Measurements from ENCODE around the gene OLFM2.

DNA sequence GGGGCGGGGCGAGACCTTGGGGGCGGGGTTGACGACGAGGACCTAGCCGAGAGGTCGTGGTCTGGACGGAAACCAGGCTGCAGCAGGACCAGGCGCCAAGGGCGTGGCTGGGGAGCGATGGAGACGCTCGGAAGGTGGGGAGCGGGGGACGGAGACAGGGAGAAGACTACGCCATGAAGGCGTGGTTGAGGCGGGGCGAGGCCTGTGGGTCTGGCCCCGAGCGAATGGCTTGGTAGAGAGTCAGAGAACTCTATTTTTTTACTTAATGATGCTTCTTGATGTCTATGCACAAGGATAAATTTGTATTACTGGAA is 116.8 kb downstream of the OLFM2 start:
- TF ChIP-seq, protein P1, sequence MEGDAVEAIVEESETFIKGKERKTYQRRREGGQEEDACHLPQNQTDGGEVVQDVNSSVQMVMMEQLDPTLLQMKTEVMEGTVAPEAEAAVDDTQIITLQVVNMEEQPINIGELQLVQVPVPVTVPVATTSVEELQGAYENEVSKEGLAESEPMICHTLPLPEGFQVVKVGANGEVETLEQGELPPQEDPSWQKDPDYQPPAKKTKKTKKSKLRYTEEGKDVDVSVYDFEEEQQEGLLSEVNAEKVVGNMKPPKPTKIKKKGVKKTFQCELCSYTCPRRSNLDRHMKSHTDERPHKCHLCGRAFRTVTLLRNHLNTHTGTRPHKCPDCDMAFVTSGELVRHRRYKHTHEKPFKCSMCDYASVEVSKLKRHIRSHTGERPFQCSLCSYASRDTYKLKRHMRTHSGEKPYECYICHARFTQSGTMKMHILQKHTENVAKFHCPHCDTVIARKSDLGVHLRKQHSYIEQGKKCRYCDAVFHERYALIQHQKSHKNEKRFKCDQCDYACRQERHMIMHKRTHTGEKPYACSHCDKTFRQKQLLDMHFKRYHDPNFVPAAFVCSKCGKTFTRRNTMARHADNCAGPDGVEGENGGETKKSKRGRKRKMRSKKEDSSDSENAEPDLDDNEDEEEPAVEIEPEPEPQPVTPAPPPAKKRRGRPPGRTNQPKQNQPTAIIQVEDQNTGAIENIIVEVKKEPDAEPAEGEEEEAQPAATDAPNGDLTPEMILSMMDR (conservative IDR thresholded peaks at IDR 0.05) = no peak
- no peak for TF ChIP-seq EZH2 (IDR thresholded peaks at IDR 0.05; ENCODE audit: low read depth)
